Kidney epithelial cell (primary cell): Measurements from ENCODE around the gene CAMK2G. TPM values are rescaled to one million over a fixed set of nuclear protein-coding genes. Genes with fewer than 3 reads are reported as not detected.
A peak's percentile ranks its signal among the peaks of the same experiment; 100 is the strongest.

Experiments used
- DNase-seq: peaks from one replicate; pipeline ENCODE4 v3.0.0-alpha.2; 2010; ENCODE audit warnings: low read depth
- H3K27me3 ChIP-seq: 2 replicates; pipeline ENCODE4 v1.6.0; 2011; ENCODE audit warnings: low read length; ENCODE audit not compliant: control insufficient read depth, insufficient read depth
- H3K36me3 ChIP-seq: 2 replicates; pipeline ENCODE4 v1.5.1; 2011; ENCODE audit warnings: low read length; ENCODE audit not compliant: control insufficient read depth, insufficient read depth
- H3K4me3 ChIP-seq: 2 replicates; pipeline ENCODE4 v1.5.1; 2011; ENCODE audit warnings: low read depth, mild to moderate bottlenecking, control low read depth, low read length
- CTCF ChIP-seq: IDR thresholded peaks from 2 replicates; pipeline ENCODE4 v1.5.1; 2011; ENCODE audit warnings: mild to moderate bottlenecking, moderate library complexity, low read length, control low read depth, inconsistent platforms; ENCODE audit not compliant: insufficient read depth, poor library complexity, severe bottlenecking
- total RNA-seq: library from RNA; depleted of rRNA; stranded (reverse); fragments of >200 nt; gene quantifications from 2 replicates; pipeline ENCODE4 v1.2.3, GENCODE V29; 2015

The CAMK2G gene
- total RNA-seq, 1 donor from 2014 or later: 12.7 TPM

GRCh38 chr10:73815719-73816030, 58.7 kb downstream of the CAMK2G start:
- no peaks in the 10 kb centered on the region for H3K36me3 ChIP-seq
- H3K4me3 ChIP-seq: no peak overlapping the region
- TF ChIP-seq CTCF: no peak
- no peaks in the 10 kb centered on the region for H3K27me3 ChIP-seq
- no peak for DNase-seq

- H3K36me3 ChIP-seq: no peaks in the 10 kb centered on the region
- TF ChIP-seq CTCF: peak; percentile 44
- no peaks in the 10 kb centered on the region for H3K27me3 ChIP-seq
- no peak overlapping the region for H3K4me3 ChIP-seq
- no peak for DNase-seq
Measured at GRCh38 chr10:73814896-73815718, 59.2 kb downstream of the CAMK2G start.

- DNase-seq: no peak
- Histone ChIP-seq H3K27me3 (no peaks in the 10 kb centered on the region), H3K4me3 (no peak overlapping the region), H3K36me3 (no peaks in the 10 kb centered on the region)
- TF ChIP-seq CTCF: no peak
Measured at GRCh38 chr10:73814276-73814895, 60.0 kb downstream of the CAMK2G start.

- no peak for TF ChIP-seq CTCF
Measured at GRCh38 chr10:73813333-73813732, 61.0 kb downstream of the CAMK2G start.

GRCh38 chr10:73812657-73813056, 61.7 kb downstream of the CAMK2G start:
- H3K4me3 ChIP-seq: no peak overlapping the region
- H3K27me3 ChIP-seq: no peaks in the 10 kb centered on the region
- DNase-seq: no peak
- no peak for TF ChIP-seq CTCF
- no peaks in the 10 kb centered on the region for H3K36me3 ChIP-seq

More at GRCh38 chr10:73813333-73813732, 61.0 kb downstream of the CAMK2G start:
- Histone ChIP-seq H3K27me3 (no peaks in the 10 kb centered on the region), H3K36me3 (no peaks in the 10 kb centered on the region), H3K4me3 (no peak overlapping the region)
- DNase-seq: no peak
